Rectal smooth muscle tissue (tissue), 1 donor: ENCODE results near the gene ULBP2.
"Not testable (repeated sequence)": the region's sequence is repeated elsewhere in the genome, so short reads cannot be mapped to it uniquely, and the experiment has no call there.

Source experiments
- H3K27ac ChIP-seq: one replicate; pipeline ENCODE4 v1.7.0; 2013; ENCODE audit warnings: low read depth, low read length, inconsistent platforms
- H3K27me3 ChIP-seq: one replicate; pipeline ENCODE4 v1.7.0; 2013; ENCODE audit warnings: low read length; ENCODE audit not compliant: control insufficient read depth, insufficient read depth
- H3K36me3 ChIP-seq: one replicate; pipeline ENCODE4 v1.7.0; 2013; ENCODE audit warnings: low read length; ENCODE audit not compliant: control insufficient read depth, insufficient read depth
- H3K4me1 ChIP-seq: one replicate; pipeline ENCODE4 v1.7.0; 2013; ENCODE audit warnings: low read length; ENCODE audit not compliant: control insufficient read depth, insufficient read depth
- H3K4me3 ChIP-seq: one replicate; pipeline ENCODE4 v1.7.0; 2013; ENCODE audit warnings: low read length
- H3K9ac ChIP-seq: one replicate; pipeline ENCODE4 v1.7.0; 2013; ENCODE audit warnings: low read length

The ULBP2 gene

GRCh38 chr6:149938013-149938570 lies 3.7 kb upstream of the ULBP2 start:
- Histone ChIP-seq H3K4me3 (peak overlapping the region; percentile 62), H3K27me3 (peaks cover 55% of the 10 kb centered on the region)
- not testable (repeated sequence) for H3K9ac ChIP-seq, H3K36me3 ChIP-seq, H3K27ac ChIP-seq, H3K4me1 ChIP-seq

- no peak overlapping the region for H3K9ac ChIP-seq
- no peak overlapping the region for H3K27ac ChIP-seq
- peaks cover 55% of the 10 kb centered on the region for H3K27me3 ChIP-seq
- no peaks in the 10 kb centered on the region for H3K36me3 ChIP-seq
- peak overlapping the region; percentile 62 for H3K4me3 ChIP-seq
- peaks cover 7% of the 10 kb centered on the region for H3K4me1 ChIP-seq
These were observed 3.1 kb upstream of the ULBP2 start for GRCh38 chr6:149938571-149939355.

- no peak overlapping the region for H3K4me3 ChIP-seq
These were observed 2.5 kb upstream of the ULBP2 start for GRCh38 chr6:149939356-149939648.

GRCh38 chr6:149939909-149940671 lies 1.7 kb upstream of the ULBP2 start:
- H3K4me1 ChIP-seq: peaks cover 7% of the 10 kb centered on the region

More at GRCh38 chr6:149939356-149939648, 2.5 kb upstream of the ULBP2 start:
- Histone ChIP-seq H3K27me3 (peaks cover 55% of the 10 kb centered on the region), H3K4me1 (peaks cover 7% of the 10 kb centered on the region), H3K36me3 (no peaks in the 10 kb centered on the region), H3K27ac (no peak overlapping the region), H3K9ac (no peak overlapping the region)

GRCh38 chr6:149940672-149940982 lies 1.2 kb upstream of the ULBP2 start:
- no peak overlapping the region for H3K27ac ChIP-seq
- H3K4me3 ChIP-seq: no peak overlapping the region
- peaks cover 7% of the 10 kb centered on the region for H3K4me1 ChIP-seq
- no peak overlapping the region for H3K9ac ChIP-seq
- no peaks in the 10 kb centered on the region for H3K36me3 ChIP-seq
- peaks cover 50% of the 10 kb centered on the region for H3K27me3 ChIP-seq

More at GRCh38 chr6:149939909-149940671, 1.7 kb upstream of the ULBP2 start:
- Histone ChIP-seq H3K9ac (no peak overlapping the region), H3K27ac (no peak overlapping the region), H3K4me3 (no peak overlapping the region), H3K36me3 (no peaks in the 10 kb centered on the region), H3K27me3 (peaks cover 55% of the 10 kb centered on the region)

- Histone ChIP-seq H3K27me3 (peaks cover 41% of the 10 kb centered on the region), H3K27ac (no peak overlapping the region), H3K4me1 (peaks cover 7% of the 10 kb centered on the region), H3K4me3 (peak overlapping the region; percentile 70), H3K36me3 (no peaks in the 10 kb centered on the region), H3K9ac (no peak overlapping the region)
These were observed 631 bp downstream of the ULBP2 start for GRCh38 chr6:149942461-149942829.

GRCh38 chr6:149943321-149943720 lies 1.5 kb downstream of the ULBP2 start:
- H3K36me3 ChIP-seq, H3K4me3 ChIP-seq, H3K4me1 ChIP-seq, H3K9ac ChIP-seq, H3K27ac ChIP-seq: not testable (repeated sequence)
- peaks cover 43% of the 10 kb centered on the region for H3K27me3 ChIP-seq

GRCh38 chr6:149945276-149945675 lies 3.5 kb downstream of the ULBP2 start:
- H3K27me3 ChIP-seq: peaks cover 27% of the 10 kb centered on the region

GRCh38 chr6:149946631-149947030 lies 4.8 kb downstream of the ULBP2 start:
- H3K4me1 ChIP-seq, H3K27ac ChIP-seq, H3K9ac ChIP-seq, H3K4me3 ChIP-seq, H3K36me3 ChIP-seq: not testable (repeated sequence)
- H3K27me3 ChIP-seq: peaks cover 22% of the 10 kb centered on the region

More at GRCh38 chr6:149945276-149945675, 3.5 kb downstream of the ULBP2 start:
- H3K27ac ChIP-seq, H3K4me1 ChIP-seq, H3K36me3 ChIP-seq, H3K9ac ChIP-seq, H3K4me3 ChIP-seq: not testable (repeated sequence)

GRCh38 chr6:149947533-149947932 lies 5.7 kb downstream of the ULBP2 start:
- not testable (repeated sequence) for H3K9ac ChIP-seq, H3K36me3 ChIP-seq, H3K4me3 ChIP-seq, H3K4me1 ChIP-seq, H3K27ac ChIP-seq
- peaks cover 15% of the 10 kb centered on the region for H3K27me3 ChIP-seq

GRCh38 chr6:149948011-149948410 lies 6.2 kb downstream of the ULBP2 start:
- Histone ChIP-seq H3K36me3 (no peaks in the 10 kb centered on the region), H3K4me1 (no peaks in the 10 kb centered on the region), H3K9ac (no peak overlapping the region), H3K27me3 (peaks cover 14% of the 10 kb centered on the region), H3K4me3 (no peak overlapping the region), H3K27ac (no peak overlapping the region)

- H3K27ac ChIP-seq: no peak overlapping the region
- H3K4me3 ChIP-seq: no peak overlapping the region
- no peak overlapping the region for H3K9ac ChIP-seq
- H3K36me3 ChIP-seq: no peaks in the 10 kb centered on the region
- peaks cover 14% of the 10 kb centered on the region for H3K27me3 ChIP-seq
- H3K4me1 ChIP-seq: no peaks in the 10 kb centered on the region
These were observed 6.8 kb downstream of the ULBP2 start for GRCh38 chr6:149948616-149949015.
